Cardiac fibroblast (primary cell): Measurements from ENCODE around the gene CD8B.
"Not testable (repeated sequence)": the region's sequence is repeated elsewhere in the genome, so short reads cannot be mapped to it uniquely, and the experiment has no call there.

ENCODE experiments used
- DNase-seq, 2 donors: peaks; one replicate each; pipeline versions ENCODE4 v3.0.0 to v3.0.0-alpha.2; 2010; ENCODE audit warnings: low read depth in 2 of 2
- H3K4me3 ChIP-seq, 2 donors: replicated peaks in 1 of 2; 1 replicate in 1 of 2; 2 replicates in 1 of 2; pipeline ENCODE4 v1.5.1; 2011; ENCODE audit warnings: low read depth in 2 of 2, low read length in 2 of 2, mild to moderate bottlenecking in 2 of 2, moderate library complexity in 1 of 2
- TF ChIP-seq, protein P1 (sequence below): IDR thresholded peaks from one replicate; pipeline ENCODE4 v1.5.1; 2011; ENCODE audit warnings: low read depth, mild to moderate bottlenecking, low read length, inconsistent platforms

CD8B gene

GRCh38 chr2:86841330-86841729 is 20.4 kb downstream of the CD8B start:
- not testable (repeated sequence) for H3K4me3 ChIP-seq, DNase-seq

DNA sequence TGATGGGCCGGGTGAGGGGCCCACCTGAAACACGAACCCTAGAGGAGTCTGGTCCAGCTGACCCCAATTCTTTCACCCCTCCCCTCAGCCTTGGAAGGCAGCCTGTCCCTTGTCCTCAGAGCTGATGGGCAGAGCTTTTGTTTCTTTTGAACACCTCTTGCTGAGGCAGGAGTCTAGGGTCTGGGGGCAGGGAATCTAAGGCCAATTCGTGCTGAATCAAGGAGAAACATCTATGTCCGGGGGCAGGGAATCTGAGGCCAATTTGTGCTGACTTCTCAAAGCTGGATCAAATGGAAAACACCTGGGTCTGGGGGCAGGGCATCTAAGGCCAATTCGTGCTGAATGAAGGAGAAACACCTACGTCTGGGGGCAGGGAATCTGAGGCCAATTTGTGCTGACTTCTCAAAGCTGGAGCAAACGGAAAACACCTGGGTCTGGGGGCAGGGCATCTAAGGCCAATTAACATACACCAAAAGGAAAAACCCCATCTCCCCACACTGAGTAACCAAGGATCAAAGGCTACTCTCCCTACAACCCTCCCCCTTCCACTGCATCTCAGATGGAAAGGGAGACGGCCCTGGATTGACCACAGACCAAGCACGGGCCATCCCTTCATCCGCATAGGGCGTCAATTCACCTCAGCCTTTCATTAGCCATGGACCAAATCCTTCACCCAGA is 21.7 kb downstream of the CD8B start:
- H3K4me3 ChIP-seq, DNase-seq: not testable (repeated sequence)

GRCh38 chr2:86839455-86839854 is 22.2 kb downstream of the CD8B start:
- H3K4me3 ChIP-seq, DNase-seq: not testable (repeated sequence)

DNA sequence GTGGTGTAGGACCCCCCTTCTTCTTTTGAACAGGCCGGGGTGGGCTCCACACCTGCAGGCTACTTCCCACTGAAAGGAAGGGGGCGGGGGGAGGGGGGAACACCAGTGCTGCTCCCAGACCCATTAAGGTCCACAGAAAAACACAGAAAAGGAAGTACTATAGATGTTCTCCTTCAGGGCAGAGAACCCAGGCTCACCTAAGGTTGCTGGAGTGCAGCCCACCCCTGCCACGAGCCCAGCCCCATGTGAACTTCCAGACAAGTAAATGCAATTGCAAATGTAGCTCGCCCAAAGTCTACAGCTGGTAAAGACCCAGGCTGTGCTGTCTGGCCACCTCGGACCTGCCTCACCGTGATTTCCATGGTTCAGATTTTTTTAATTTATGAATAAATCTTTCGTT is 24.0 kb downstream of the CD8B start:
- not testable (repeated sequence) for DNase-seq, H3K4me3 ChIP-seq

- DNase-seq = peak; percentile 84 to 91
- peak overlapping the region in 1 of 2 donors; percentile 14 for H3K4me3 ChIP-seq
Observed at GRCh38 chr2:86836915-86837695, 24.6 kb downstream of the CD8B start.

DNA sequence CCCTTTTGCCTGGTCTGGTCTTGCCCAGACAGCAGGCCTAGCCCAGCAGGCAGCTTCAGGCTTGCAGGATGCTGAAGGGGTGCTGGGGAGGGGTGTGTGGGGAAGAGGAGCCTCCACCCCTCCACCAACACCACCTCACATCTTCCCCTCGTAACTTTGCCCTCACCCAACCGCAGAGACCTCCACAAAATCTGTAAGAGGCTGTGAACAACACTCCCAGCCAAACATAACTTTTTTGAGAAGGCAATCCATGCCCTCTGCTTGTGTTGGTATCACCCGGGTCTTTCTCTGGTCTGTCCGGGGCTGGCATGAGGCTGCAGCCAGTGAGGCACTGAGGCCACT is 26.2 kb downstream of the CD8B start:
- not testable (repeated sequence) for DNase-seq, H3K4me3 ChIP-seq

DNA sequence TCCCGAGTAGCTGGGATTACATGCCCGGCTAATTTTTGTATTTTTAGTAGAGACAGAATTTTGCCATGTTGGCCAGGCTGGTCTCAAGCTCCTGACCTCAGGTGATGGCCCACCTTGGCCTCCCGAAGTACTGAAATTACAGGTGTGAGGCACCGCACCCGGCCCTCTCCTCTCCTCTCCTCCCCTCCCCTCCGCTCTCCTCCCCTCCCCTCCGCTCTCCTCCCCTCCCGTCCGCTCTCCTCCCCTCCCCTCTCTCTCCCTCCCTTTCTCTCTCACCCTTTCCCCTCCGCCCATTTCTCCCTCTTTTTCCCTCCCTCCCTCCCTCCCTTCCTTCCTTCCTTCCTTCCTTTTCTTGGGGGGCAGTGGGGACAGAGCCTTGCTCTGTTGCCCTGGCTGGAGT is 28.4 kb downstream of the CD8B start:
- H3K4me3 ChIP-seq = no peak overlapping the region
- TF ChIP-seq, protein P1, sequence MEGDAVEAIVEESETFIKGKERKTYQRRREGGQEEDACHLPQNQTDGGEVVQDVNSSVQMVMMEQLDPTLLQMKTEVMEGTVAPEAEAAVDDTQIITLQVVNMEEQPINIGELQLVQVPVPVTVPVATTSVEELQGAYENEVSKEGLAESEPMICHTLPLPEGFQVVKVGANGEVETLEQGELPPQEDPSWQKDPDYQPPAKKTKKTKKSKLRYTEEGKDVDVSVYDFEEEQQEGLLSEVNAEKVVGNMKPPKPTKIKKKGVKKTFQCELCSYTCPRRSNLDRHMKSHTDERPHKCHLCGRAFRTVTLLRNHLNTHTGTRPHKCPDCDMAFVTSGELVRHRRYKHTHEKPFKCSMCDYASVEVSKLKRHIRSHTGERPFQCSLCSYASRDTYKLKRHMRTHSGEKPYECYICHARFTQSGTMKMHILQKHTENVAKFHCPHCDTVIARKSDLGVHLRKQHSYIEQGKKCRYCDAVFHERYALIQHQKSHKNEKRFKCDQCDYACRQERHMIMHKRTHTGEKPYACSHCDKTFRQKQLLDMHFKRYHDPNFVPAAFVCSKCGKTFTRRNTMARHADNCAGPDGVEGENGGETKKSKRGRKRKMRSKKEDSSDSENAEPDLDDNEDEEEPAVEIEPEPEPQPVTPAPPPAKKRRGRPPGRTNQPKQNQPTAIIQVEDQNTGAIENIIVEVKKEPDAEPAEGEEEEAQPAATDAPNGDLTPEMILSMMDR = no peak
- DNase-seq = no peak

DNA sequence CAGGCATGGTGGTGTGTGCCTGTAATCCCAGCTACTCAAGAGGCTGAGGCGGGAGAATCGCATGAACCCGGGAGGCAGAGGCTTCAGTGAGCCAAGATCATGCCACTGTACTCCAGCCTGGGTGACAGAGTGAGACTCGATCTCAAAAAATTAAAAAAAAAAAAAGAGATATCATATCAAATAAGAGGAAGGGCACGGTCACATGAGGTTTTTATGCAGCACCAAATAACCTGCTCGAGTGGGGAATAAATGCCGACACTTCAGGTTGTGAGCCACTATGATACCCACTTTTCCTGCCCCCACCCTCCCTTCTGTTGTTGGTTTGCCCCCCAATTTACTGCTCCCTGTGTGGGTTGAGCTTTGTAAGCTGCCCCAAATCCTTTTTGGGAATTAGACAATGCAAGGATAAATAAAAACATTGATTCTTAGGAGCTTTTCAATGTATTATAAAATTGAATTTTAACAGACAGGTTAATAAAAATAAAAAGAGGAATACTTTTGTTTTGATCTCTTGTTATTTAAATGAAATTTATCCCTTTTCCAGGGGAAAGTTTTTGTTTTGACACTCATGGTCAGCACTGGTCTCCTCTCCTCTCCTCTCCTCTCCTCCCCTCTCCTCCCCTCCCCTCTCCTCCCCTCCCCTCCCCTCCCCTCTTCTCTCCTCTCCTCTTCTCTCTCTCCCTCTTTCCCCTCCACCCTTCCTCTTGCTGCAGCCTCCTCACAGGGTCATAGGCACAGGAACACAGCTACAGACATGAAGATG is 29.2 kb downstream of the CD8B start:
- TF ChIP-seq, protein P1 = no peak
- no peak overlapping the region for H3K4me3 ChIP-seq
- DNase-seq = no peak

DNA sequence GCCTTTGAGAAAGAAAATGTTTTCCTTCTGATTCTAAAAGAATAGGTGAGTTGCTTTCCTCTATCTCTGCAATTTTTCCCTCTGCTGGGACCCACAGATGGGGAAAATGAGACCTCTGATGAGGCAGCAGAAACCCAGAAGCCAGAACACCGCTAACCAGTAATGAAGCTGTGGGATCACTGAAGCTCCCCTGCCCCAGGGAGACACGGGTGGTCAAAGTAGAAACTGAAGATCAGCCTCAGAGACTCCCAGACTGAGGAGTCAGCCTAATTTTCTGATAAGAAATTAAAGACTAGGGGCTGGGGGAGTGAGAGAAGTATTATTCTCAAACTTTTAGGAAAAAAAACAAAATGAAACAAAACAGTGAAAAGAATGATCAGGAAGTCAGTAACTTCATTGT is 30.1 kb downstream of the CD8B start:
- TF ChIP-seq, protein P1 = no peak
- DNase-seq = no peak
- H3K4me3 ChIP-seq = no peak overlapping the region

- TF ChIP-seq, protein P1 = no peak
- no peak for DNase-seq
- H3K4me3 ChIP-seq = no peak overlapping the region
Observed at GRCh38 chr2:86826951-86827350, 34.7 kb downstream of the CD8B start.
